ENCODE data around the gene SMAGP. TPM values are rescaled to one million over a fixed set of nuclear protein-coding genes. Genes with fewer than 3 reads are reported as not detected.
A peak's percentile ranks its signal among the peaks of the same experiment; 100 is the strongest.
"Not testable (repeated sequence)": the region's sequence is repeated elsewhere in the genome, so short reads cannot be mapped to it uniquely, and the experiment has no call there.

SMAGP gene
- polyA plus RNA-seq, 3 donors from 2014 or later: 26.7 to 41.9 (median 34.6) TPM

DNA sequence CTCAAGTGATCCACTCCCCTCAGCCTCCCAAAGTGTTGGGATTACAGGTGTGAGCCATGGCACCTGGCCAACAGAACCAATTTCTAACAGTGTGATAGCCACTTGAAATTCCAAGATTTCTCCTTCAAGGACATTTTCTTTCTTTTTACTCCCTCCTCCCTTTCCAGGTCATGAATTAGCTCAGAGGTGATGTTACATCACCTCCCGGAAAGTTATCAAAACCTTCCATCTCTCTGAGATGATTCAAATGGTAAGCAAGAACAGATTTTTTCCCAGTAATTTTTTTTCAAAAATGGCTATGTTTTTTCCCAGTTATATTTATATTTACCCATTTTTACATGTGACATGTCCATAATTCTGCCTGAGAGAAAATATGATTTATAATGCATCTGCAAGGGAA lies 15.6 kb upstream of the SMAGP start:
- peaks cover 0 to 3% (median 0%) of the 10 kb centered on the region in 6 donors for H3K9me3 Mint-ChIP-seq
- H3K27ac Mint-ChIP-seq: peak overlapping the region; percentile 46 to 79 (median 60)
- H3K36me3 Mint-ChIP-seq: peaks cover 14 to 33% (median 22%) of the 10 kb centered on the region in 3 donors
- H3K27me3 Mint-ChIP-seq (ENCODE audit: low read depth in 3 of 3): no peaks in the 10 kb centered on the region
- DNase-seq: no peak
- peaks cover 0 to 15% of the 10 kb centered on the region in 2 donors for H3K4me1 Mint-ChIP-seq
- H3K4me3 Mint-ChIP-seq: no peak overlapping the region

DNA sequence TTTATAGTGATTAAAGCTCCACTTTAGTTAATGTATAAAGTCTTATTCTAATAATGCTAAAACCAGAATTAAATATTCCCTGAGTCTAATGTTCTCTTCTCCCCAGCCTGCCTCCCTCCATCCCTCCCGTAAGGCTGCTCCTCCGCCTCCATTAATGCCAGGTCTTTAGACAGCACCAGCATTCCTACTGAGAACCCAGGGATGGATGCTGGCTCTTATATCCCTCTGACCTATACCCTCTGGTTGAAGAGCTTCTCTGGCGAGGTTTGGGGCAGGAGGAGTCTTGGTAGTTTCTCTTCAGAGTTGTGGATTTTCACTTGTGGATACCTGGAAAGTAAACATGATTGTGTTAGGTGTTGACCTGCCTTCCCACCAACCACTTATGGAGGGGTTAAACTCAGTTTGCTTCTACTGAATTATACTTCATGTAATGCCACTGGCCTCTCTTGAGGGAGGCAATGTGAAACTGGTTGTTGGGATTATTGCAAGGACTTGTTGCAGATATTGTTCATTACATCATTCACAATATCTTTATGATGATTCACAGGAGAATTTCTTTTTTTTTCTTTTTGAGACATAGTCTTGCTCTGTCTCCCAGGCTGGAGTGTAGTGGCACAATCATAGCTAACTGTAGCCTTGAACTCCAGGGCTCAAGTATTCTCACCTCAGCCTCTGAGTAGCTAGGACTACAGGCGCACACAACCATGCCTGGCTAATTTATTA lies 11.1 kb upstream of the SMAGP start:
- DNase-seq: no peak
- Mint-ChIP-seq H3K4me3 (no peak overlapping the region), H3K36me3 (peaks cover 9 to 21% (median 12%) of the 10 kb centered on the region in 3 donors), H3K9me3 (no peaks in the 10 kb centered on the region), H3K4me1 (peaks cover 1 to 7% of the 10 kb centered on the region in 2 donors), H3K27ac (peak overlapping the region; percentile 22 to 80 (median 58)), H3K27me3 (ENCODE audit: low read depth in 3 of 3) (peaks cover 0 to 3% (median 0%) of the 10 kb centered on the region in 3 donors)

DNA sequence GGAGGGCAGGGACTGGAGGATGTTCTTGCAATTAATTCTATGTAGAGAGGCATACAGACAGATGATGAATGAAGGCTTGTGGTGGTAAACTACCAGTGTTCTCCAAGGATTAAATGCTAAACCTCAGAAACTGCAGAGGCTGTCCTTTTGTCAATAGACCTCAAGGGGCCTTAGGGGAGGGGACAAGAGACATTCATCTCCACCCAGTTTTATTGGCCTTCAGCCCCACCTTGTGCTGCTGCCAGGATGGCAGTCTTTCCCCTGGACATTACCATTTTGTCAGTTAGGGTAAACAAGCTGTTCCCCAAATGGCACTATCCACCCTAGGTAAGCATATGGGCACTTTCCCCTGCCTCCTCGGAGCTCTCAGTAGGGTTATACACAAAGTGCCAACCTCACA lies 4.9 kb upstream of the SMAGP start:
- Mint-ChIP-seq H3K4me1 (peaks cover 11% of the 10 kb centered on the region in 2 donors), H3K27me3 (ENCODE audit: low read depth in 3 of 3) (peaks cover 3 to 9% (median 8%) of the 10 kb centered on the region in 3 donors), H3K4me3 (no peak overlapping the region), H3K9me3 (no peaks in the 10 kb centered on the region), H3K27ac (peak overlapping the region in 2 of 6 donors; percentile 45), H3K36me3 (no peaks in the 10 kb centered on the region)
- DNase-seq: no peak

GRCh38 chr12:51272810-51273209 lies 2.6 kb upstream of the SMAGP start:
- not testable (repeated sequence) for H3K9me3 Mint-ChIP-seq; H3K27ac Mint-ChIP-seq; H3K4me3 Mint-ChIP-seq; DNase-seq; H3K36me3 Mint-ChIP-seq; H3K27me3 Mint-ChIP-seq (ENCODE audit: low read depth in 3 of 3)
- peaks cover 22 to 26% of the 10 kb centered on the region in 2 donors for H3K4me1 Mint-ChIP-seq

GRCh38 chr12:51270951-51271518 lies 820 bp upstream of the SMAGP start:
- no peak for DNase-seq
- no peaks in the 10 kb centered on the region for H3K36me3 Mint-ChIP-seq
- peak overlapping the region; percentile 91 to 99 (median 95) for H3K4me3 Mint-ChIP-seq
- peaks cover 27 to 28% of the 10 kb centered on the region in 2 donors for H3K4me1 Mint-ChIP-seq
- peak overlapping the region; percentile 74 to 91 (median 84) for H3K27ac Mint-ChIP-seq
- no peaks in the 10 kb centered on the region for H3K9me3 Mint-ChIP-seq
- H3K27me3 Mint-ChIP-seq (ENCODE audit: low read depth in 3 of 3): peaks cover 5 to 9% (median 8%) of the 10 kb centered on the region in 3 donors

GRCh38 chr12:51269174-51270066 lies 795 bp downstream of the SMAGP start:
- Mint-ChIP-seq H3K4me3 (peak overlapping the region; percentile 90 to 93 (median 90)), H3K4me1 (peaks cover 38 to 40% of the 10 kb centered on the region in 2 donors), H3K27ac (peak overlapping the region; percentile 75 to 93 (median 87)), H3K9me3 (no peaks in the 10 kb centered on the region), H3K36me3 (peaks cover 0 to 6% (median 0%) of the 10 kb centered on the region in 3 donors), H3K27me3 (ENCODE audit: low read depth in 3 of 3) (peaks cover 5 to 9% (median 8%) of the 10 kb centered on the region in 3 donors)
- peak in 1 of 3 donors; percentile 38 for DNase-seq

DNA sequence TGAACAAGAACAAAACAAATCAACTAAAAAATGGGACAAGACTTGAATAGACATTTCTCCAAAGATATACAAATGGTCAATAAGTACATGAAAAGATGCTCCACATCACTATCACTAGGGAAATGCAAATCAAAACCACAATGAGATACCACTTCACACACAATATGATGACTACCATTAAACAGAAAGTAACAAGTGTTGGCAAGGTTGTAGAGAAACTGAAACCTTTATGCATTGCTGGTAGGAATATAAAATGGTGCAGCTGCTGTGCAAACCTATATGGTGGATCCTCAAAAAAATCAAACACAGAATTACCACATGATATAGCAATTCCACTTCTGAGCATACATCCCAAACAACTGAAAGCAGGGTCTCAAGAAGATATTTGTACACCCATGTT lies 5.2 kb downstream of the SMAGP start:
- peak overlapping the region; percentile 81 to 95 (median 92) for H3K27ac Mint-ChIP-seq
- H3K36me3 Mint-ChIP-seq: peaks cover 0 to 6% (median 0%) of the 10 kb centered on the region in 3 donors
- peaks cover 0 to 2% (median 1%) of the 10 kb centered on the region in 3 donors for H3K27me3 Mint-ChIP-seq (ENCODE audit: low read depth in 3 of 3)
- DNase-seq: peak; percentile 66 to 72 (median 68)
- peak overlapping the region; percentile 64 to 85 (median 81) for H3K4me3 Mint-ChIP-seq
- peaks cover 33 to 36% of the 10 kb centered on the region in 2 donors for H3K4me1 Mint-ChIP-seq
- H3K9me3 Mint-ChIP-seq: no peaks in the 10 kb centered on the region

GRCh38 chr12:51264297-51264696 lies 5.9 kb downstream of the SMAGP start:
- H3K27ac Mint-ChIP-seq: peak overlapping the region in 4 of 6 donors; percentile 73 to 88 (median 82)
- H3K9me3 Mint-ChIP-seq: no peaks in the 10 kb centered on the region
- no peak for DNase-seq
- peaks cover 0 to 6% (median 0%) of the 10 kb centered on the region in 3 donors for H3K36me3 Mint-ChIP-seq
- peaks cover 30 to 32% of the 10 kb centered on the region in 2 donors for H3K4me1 Mint-ChIP-seq
- peaks cover 0 to 1% (median 0%) of the 10 kb centered on the region in 3 donors for H3K27me3 Mint-ChIP-seq (ENCODE audit: low read depth in 3 of 3)
- peak overlapping the region in 1 of 5 donors; percentile 39 for H3K4me3 Mint-ChIP-seq

DNA sequence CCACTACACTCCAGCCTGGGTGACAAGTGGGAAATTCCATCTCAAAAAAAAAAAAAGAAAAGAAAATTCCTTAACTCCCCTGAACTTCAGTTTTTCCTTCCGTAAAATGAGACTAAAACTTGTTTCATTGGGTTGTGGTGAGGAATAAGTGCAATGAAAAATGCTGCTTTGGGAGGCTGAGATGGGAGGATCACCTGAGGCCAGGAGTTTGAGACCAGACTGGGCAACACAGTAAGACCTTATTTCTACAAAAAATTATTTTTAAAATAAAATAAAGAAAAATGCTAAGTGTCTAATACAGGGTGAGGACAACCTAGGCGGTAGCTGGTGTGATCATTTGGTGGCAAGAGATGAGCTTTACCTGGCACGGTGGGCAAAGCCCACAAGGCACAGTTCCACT lies 6.9 kb downstream of the SMAGP start:
- Mint-ChIP-seq H3K27me3 (ENCODE audit: low read depth in 3 of 3) (peaks cover 0 to 1% (median 0%) of the 10 kb centered on the region in 3 donors), H3K9me3 (no peaks in the 10 kb centered on the region), H3K4me3 (no peak overlapping the region), H3K27ac (no peak overlapping the region), H3K4me1 (peaks cover 21 to 24% of the 10 kb centered on the region in 2 donors), H3K36me3 (peaks cover 0 to 6% (median 0%) of the 10 kb centered on the region in 3 donors)
- DNase-seq: no peak

DNA sequence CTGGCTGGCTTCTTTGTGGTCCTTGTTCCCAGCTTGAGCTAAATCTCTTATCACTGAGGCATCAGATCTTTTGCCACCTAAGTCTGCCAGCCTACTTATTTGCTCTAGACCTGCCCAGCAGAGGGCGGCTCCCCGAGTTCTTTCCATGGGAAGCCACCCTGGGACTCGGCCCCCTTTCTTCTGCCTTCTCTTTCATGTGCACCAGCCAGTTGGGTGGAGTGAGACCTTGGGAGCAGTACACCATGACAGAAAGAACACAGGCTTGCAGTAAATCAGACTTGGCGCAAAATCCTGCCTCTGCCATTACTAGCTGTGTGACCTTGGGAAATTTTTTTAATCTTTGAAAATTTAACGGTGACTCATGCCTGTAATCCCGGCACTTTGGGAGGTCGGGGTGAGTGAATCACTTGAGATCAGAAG lies 7.4 kb downstream of the SMAGP start:
- no peak for DNase-seq
- Mint-ChIP-seq H3K27me3 (ENCODE audit: low read depth in 3 of 3) (peaks cover 0 to 1% (median 0%) of the 10 kb centered on the region in 3 donors), H3K9me3 (no peaks in the 10 kb centered on the region), H3K27ac (peak overlapping the region in 1 of 6 donors; percentile 36), H3K36me3 (peaks cover 0 to 6% (median 0%) of the 10 kb centered on the region in 3 donors), H3K4me3 (no peak overlapping the region), H3K4me1 (peaks cover 19 to 20% of the 10 kb centered on the region in 2 donors)

- not testable (repeated sequence) for DNase-seq; H3K27me3 Mint-ChIP-seq (ENCODE audit: low read depth in 3 of 3); H3K9me3 Mint-ChIP-seq; H3K4me3 Mint-ChIP-seq; H3K4me1 Mint-ChIP-seq; H3K27ac Mint-ChIP-seq
- H3K36me3 Mint-ChIP-seq: peaks cover 0 to 12% (median 0%) of the 10 kb centered on the region in 3 donors
Observed at GRCh38 chr12:51259600-51259999, 10.6 kb downstream of the SMAGP start.

GRCh38 chr12:51254536-51254935 lies 15.7 kb downstream of the SMAGP start:
- peaks cover 0 to 18% (median 4%) of the 10 kb centered on the region in 3 donors for H3K36me3 Mint-ChIP-seq
- peaks cover 0 to 2% of the 10 kb centered on the region in 2 donors for H3K4me1 Mint-ChIP-seq
- peaks cover 0 to 2% (median 0%) of the 10 kb centered on the region in 6 donors for H3K9me3 Mint-ChIP-seq
- no peak overlapping the region for H3K4me3 Mint-ChIP-seq
- peaks cover 0 to 1% (median 0%) of the 10 kb centered on the region in 3 donors for H3K27me3 Mint-ChIP-seq (ENCODE audit: low read depth in 3 of 3)
- DNase-seq: no peak
- peak overlapping the region in 3 of 6 donors; percentile 29 to 63 (median 32) for H3K27ac Mint-ChIP-seq

DNA sequence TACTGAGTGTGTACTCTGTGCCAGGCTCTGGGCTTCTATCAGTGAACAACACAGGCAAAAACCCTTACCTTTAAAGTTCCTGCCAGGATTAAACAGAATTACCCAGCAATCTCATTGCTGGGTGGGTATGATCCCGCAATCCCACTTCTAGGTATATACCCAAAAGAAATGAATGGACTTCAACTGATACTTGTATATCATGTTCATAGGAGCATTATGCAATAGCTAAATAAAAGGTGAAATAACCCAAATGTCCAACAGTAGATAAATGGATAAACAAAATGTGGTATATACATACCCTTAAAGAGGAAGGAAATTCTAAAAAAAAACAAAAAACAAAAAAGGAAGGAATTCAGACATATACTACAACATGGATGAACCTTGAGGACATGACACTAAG lies 16.9 kb downstream of the SMAGP start:
- Mint-ChIP-seq H3K4me3 (no peak overlapping the region), H3K36me3 (peaks cover 0 to 18% (median 4%) of the 10 kb centered on the region in 3 donors), H3K9me3 (peaks cover 0 to 2% (median 0%) of the 10 kb centered on the region in 6 donors), H3K27ac (no peak overlapping the region), H3K4me1 (peaks cover 3 to 7% of the 10 kb centered on the region in 2 donors), H3K27me3 (ENCODE audit: low read depth in 3 of 3) (peaks cover 0 to 3% (median 1%) of the 10 kb centered on the region in 3 donors)
- DNase-seq: no peak
